Fibroblast of lung (primary cell): Measurements from ENCODE around the gene TMEM132D. TPM values are rescaled to one million over a fixed set of nuclear protein-coding genes. Genes with fewer than 3 reads are reported as not detected.
"Not testable (repeated sequence)": the region's sequence is repeated elsewhere in the genome, so short reads cannot be mapped to it uniquely, and the experiment has no call there.

Experiments
- DNase-seq, 2 donors: peaks; one replicate each; pipeline versions ENCODE4 v3.0.0 to v3.0.0-alpha.2; 2010; ENCODE audit warnings: low read depth in 2 of 2
- H2AFZ ChIP-seq: 2 replicates; pipeline ENCODE4 v1.5.1; 2012; ENCODE audit warnings: low read length, control low read depth, inconsistent platforms
- H3K27ac ChIP-seq: 2 replicates; pipeline ENCODE4 v1.5.1; 2011; ENCODE audit warnings: low read length, control low read depth; ENCODE audit not compliant: insufficient read depth
- H3K27me3 ChIP-seq: 2 replicates; pipeline ENCODE4 v1.5.1; 2011; ENCODE audit warnings: mild to moderate bottlenecking, low read length; ENCODE audit not compliant: control insufficient read depth, insufficient read depth
- H3K36me3 ChIP-seq: 2 replicates; pipeline ENCODE4 v1.5.1; 2011; ENCODE audit warnings: low read length; ENCODE audit not compliant: control insufficient read depth, insufficient read depth
- H3K4me1 ChIP-seq: 2 replicates; pipeline ENCODE4 v1.5.1; 2011; ENCODE audit warnings: low read length; ENCODE audit not compliant: control insufficient read depth, insufficient read depth; ENCODE audit errors: extremely low read depth
- H3K4me2 ChIP-seq: 2 replicates; pipeline ENCODE4 v1.5.1; 2011; ENCODE audit warnings: low read length, control low read depth; ENCODE audit not compliant: insufficient read depth; ENCODE audit errors: extremely low read depth
- H3K4me3 ChIP-seq, 4 experiments: fragments of 200-600 bp in 1 of 4; sonication (generic) in 1 of 4; replicated peaks in 1 of 4; 2 replicates each; pipeline ENCODE4 v1.5.1; 2011 to 2016; ENCODE audit warnings: low read length in 4 of 4, low read depth in 3 of 4, mild to moderate bottlenecking in 3 of 4, control low read depth in 2 of 4, inconsistent platforms in 1 of 4, mixed read lengths in 1 of 4; ENCODE audit not compliant: insufficient read depth in 1 of 4; ENCODE audit errors: control extremely low read depth in 1 of 4
- H3K79me2 ChIP-seq: 2 replicates; pipeline ENCODE4 v1.5.1; 2012; ENCODE audit warnings: mild to moderate bottlenecking, low read length, inconsistent platforms; ENCODE audit not compliant: control insufficient read depth, insufficient read depth
- H3K9ac ChIP-seq: 2 replicates; pipeline ENCODE4 v1.5.1; 2011; ENCODE audit warnings: mild to moderate bottlenecking, low read length, control low read depth; ENCODE audit not compliant: insufficient read depth
- H3K9me3 ChIP-seq: 2 replicates; pipeline ENCODE4 v1.5.1; 2012; ENCODE audit warnings: low read depth, low read length; ENCODE audit not compliant: control insufficient read depth, insufficient read depth
- H4K20me1 ChIP-seq: 2 replicates; pipeline ENCODE4 v1.5.1; 2011; ENCODE audit warnings: low read length; ENCODE audit not compliant: control insufficient read depth, insufficient read depth; ENCODE audit errors: extremely low read depth
- CTCF ChIP-seq, 2 donors: IDR thresholded peaks in 1 of 2; conservative IDR thresholded peaks in 1 of 2; 1 replicate in 1 of 2; 2 replicates in 1 of 2; pipeline ENCODE4 v1.5.1; 2011 to 2012; ENCODE audit warnings: low read length in 2 of 2, control low read depth in 1 of 2, inconsistent platforms in 1 of 2, low read depth in 1 of 2, mild to moderate bottlenecking in 1 of 2
- EZH2 ChIP-seq: IDR thresholded peaks from 2 replicates; pipeline ENCODE4 v1.5.1; 2012; ENCODE audit warnings: low read length, control low read depth, mild to moderate bottlenecking; ENCODE audit errors: missing control alignments
- polyA plus RNA-seq, 2 donors: library from polyadenylated mRNA; depleted of rRNA in 1 of 2; stranded (reverse) in 1 of 2; unstranded in 1 of 2; fragments of >200 nt; gene quantifications; 2 replicates each; pipeline ENCODE4 v1.2.1, GENCODE V29; 2011 to 2012; ENCODE audit warnings: missing spikeins in 1 of 2
- total RNA-seq: library from RNA; depleted of rRNA; stranded (reverse); fragments of >200 nt; gene quantifications from 2 replicates; pipeline ENCODE4 v1.2.1, GENCODE V29; 2014

The TMEM132D gene
- total and polyA plus RNA-seq, 2 donors (not counting 1 experiment from before 2014, with no cell fraction given): not detected

GRCh38 chr12:129549656-129550055 lies 354.2 kb downstream of the TMEM132D start:
- no peak overlapping the region for H3K4me3 ChIP-seq
- no peaks in the 10 kb centered on the region for H3K27me3 ChIP-seq
- H3K4me2 ChIP-seq: no peak overlapping the region
- no peak overlapping the region for H3K27ac ChIP-seq
- no peak for DNase-seq
- TF ChIP-seq CTCF (conservative IDR thresholded peaks at IDR 0.05 in 1 of 2, IDR thresholded peaks at IDR 0.05 in 1 of 2; ENCODE audit: low read depth in 1 of 2, low read length in 2 of 2) (no peak), EZH2 (no peak)
- no peaks in the 10 kb centered on the region for H4K20me1 ChIP-seq
- no peaks in the 10 kb centered on the region for H3K4me1 ChIP-seq
- no peaks in the 10 kb centered on the region for H3K36me3 ChIP-seq
- H3K9me3 ChIP-seq: no peaks in the 10 kb centered on the region
- no peaks in the 10 kb centered on the region for H3K79me2 ChIP-seq
- H3K9ac ChIP-seq: no peak overlapping the region
- H2AFZ ChIP-seq: no peak overlapping the region

- peak in 1 of 2 donors; percentile 27 for DNase-seq
- not testable (repeated sequence) for H3K4me3 ChIP-seq, H3K4me2 ChIP-seq, H3K4me1 ChIP-seq, H2AFZ ChIP-seq, H3K9ac ChIP-seq, H3K9me3 ChIP-seq, H3K27me3 ChIP-seq, H3K36me3 ChIP-seq, H4K20me1 ChIP-seq, H3K79me2 ChIP-seq, H3K27ac ChIP-seq
Measured at GRCh38 chr12:129549020-129549419, 354.8 kb downstream of the TMEM132D start.

GRCh38 chr12:129544716-129545115 lies 359.1 kb downstream of the TMEM132D start:
- DNase-seq: no peak
- H3K9me3 ChIP-seq: no peaks in the 10 kb centered on the region
- H3K4me2 ChIP-seq: no peak overlapping the region
- H3K36me3 ChIP-seq: no peaks in the 10 kb centered on the region
- no peak overlapping the region for H3K27ac ChIP-seq
- H3K79me2 ChIP-seq: no peaks in the 10 kb centered on the region
- H2AFZ ChIP-seq: no peak overlapping the region
- TF ChIP-seq CTCF (conservative IDR thresholded peaks at IDR 0.05 in 1 of 2, IDR thresholded peaks at IDR 0.05 in 1 of 2; ENCODE audit: low read depth in 1 of 2, low read length in 2 of 2) (no peak), EZH2 (no peak)
- H4K20me1 ChIP-seq: no peaks in the 10 kb centered on the region
- H3K27me3 ChIP-seq: no peaks in the 10 kb centered on the region
- no peak overlapping the region for H3K4me3 ChIP-seq
- no peak overlapping the region for H3K9ac ChIP-seq
- no peaks in the 10 kb centered on the region for H3K4me1 ChIP-seq
